Hair follicle dermal papilla cell (primary cell): ENCODE measurements around the gene RILP. TPM values are rescaled to one million over a fixed set of nuclear protein-coding genes. Genes with fewer than 3 reads are reported as not detected.

Source experiments
- small RNA-seq: library from RNA; depleted of rRNA; stranded (forward); fragments of <200 nt; gene quantifications from one replicate; pipeline ENCODE3, GENCODE V24; 2012
- total RNA-seq: library from RNA; depleted of rRNA; stranded (reverse); fragments of >200 nt; gene quantifications from 2 replicates; pipeline ENCODE4 v1.2.3, GENCODE V29; 2012

The RILP gene, protein sequence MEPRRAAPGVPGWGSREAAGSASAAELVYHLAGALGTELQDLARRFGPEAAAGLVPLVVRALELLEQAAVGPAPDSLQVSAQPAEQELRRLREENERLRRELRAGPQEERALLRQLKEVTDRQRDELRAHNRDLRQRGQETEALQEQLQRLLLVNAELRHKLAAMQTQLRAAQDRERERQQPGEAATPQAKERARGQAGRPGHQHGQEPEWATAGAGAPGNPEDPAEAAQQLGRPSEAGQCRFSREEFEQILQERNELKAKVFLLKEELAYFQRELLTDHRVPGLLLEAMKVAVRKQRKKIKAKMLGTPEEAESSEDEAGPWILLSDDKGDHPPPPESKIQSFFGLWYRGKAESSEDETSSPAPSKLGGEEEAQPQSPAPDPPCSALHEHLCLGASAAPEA
- total RNA-seq, result 3.7 and 6.3 TPM in 2 replicates

DNA sequence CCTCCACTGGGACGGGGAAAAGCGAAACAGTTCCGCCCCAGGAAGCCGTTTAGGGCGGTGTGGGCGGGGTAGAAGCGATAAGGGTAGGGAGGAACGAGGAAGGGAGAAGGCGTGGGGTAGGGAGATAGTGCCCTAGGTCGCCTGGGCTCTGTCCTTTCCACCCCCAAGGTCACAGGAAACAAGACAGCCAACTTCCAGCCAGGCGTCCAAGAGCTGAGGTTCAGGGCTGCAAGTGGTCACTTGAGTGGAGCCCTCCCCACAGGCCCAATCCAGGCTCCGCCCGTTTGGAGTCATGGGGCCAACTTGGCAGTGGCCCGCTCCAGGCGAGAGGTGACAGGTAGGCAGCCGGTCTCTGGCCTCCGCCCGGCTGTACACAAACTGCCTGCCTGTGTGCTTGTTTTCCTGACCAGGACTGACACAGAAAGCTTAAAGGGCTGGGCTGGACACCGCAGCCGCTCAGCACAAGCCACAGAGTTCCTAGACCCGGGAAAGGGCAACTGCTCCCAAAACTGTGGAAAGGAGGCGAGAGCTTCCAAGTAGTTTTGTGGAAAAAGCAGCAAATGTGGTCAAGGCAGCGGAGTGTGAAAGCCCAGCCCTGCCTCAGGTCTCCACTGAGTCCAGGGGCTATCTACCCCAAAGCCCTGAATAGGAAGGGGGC is at the start of gene RILP:
Gene RILP, minus strand, starts transcription at position 23 of the 658 bp plus-strand sequence. CDS start 62 bp downstream, outside the sequence.

DNA sequence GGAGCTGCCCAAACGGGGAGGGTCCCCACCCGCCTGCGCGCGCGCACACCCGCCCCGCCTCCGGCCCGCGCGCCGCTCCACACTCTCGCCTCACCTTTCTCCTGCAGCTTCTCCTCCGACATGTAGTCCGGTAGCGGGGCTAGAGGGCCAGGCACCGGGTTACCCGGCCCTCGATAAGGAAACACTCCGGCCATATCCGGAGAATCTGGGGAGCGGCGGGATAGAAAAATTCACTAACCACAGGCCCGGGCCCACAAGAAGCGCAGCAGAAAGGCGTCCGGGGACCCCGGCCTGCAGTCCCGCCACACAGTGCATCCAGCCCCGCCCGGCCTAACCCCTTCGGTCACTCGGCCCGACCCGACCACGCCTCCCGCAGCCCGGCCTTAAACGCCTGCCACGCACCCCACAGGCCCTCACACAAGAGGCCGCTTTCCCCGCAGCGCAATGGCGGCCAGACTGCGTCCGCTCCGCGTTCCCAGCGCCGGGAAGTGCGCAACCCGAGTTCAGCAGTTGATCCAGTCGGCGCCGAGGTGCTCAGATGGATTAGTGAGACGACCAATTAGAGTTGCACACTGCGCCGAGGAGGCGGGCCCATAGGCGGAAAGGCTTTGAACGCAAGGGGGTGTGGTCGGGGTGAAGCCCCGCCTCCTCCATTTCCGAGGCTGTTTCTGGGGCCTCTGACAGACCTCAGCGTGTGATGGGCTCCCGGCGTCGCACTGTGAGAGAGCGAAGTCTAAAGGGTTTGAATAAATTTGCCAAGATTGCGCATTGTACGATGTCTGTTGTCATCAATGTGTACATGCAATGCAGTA is 34.9 kb upstream of the RILP start, which contains the start of gene PRPF8:
Gene PRPF8, minus strand, starts transcription at position 490 of the 812 bp plus-strand sequence. Its CDS starts 296 bp downstream, at position 194.

DNA sequence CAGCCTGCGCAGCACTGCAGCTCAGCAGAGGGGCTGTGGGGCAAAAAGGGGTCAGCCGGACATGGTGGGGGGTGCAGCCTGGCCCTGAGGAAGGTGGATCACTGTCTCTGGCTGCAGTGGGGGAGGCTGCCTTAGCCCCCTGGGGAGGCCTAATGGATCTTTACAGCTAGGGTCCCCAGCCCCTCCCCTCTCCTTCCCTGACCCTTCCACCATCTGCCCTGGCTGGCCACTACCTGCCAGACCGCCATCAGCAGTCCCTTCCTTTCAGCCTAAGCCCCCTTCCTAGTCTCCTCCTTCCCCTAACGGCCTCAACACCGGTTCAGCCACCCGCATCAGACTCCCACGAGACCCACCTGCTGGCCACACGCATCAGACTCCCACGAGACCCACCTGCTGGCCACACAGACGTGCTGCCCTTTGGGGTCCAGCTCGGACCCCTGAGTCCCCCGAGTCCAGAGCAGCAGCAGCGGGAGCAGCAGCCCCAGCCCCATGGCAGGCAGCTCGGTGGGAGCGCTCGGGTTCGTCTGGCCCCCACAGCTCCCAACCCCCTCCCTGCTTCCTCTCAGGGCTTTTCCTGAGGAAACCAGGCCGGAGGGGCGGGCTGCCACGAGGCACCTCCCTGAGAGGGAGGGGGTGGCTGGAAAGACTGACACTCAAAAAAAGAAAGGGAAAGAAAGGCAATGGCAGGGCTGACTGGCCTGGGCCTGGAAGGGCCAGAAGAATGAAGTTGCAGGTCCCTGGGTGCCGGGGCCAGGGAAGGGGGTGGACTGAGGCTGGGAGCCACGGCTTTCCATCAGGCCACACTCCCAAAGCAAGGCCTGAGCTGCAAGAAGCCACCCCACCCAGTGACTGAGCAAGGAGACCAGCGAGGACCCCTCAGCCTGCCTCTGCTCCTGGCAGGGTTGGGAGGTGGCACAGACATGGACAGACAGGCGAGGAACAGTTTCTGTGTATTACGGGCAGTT is 4.2 kb downstream of the RILP start, which contains the start of gene SCARF1:
Gene SCARF1, minus strand, starts transcription at position 526 of the 965 bp plus-strand sequence. Its CDS starts 35 bp downstream, at position 491.

DNA sequence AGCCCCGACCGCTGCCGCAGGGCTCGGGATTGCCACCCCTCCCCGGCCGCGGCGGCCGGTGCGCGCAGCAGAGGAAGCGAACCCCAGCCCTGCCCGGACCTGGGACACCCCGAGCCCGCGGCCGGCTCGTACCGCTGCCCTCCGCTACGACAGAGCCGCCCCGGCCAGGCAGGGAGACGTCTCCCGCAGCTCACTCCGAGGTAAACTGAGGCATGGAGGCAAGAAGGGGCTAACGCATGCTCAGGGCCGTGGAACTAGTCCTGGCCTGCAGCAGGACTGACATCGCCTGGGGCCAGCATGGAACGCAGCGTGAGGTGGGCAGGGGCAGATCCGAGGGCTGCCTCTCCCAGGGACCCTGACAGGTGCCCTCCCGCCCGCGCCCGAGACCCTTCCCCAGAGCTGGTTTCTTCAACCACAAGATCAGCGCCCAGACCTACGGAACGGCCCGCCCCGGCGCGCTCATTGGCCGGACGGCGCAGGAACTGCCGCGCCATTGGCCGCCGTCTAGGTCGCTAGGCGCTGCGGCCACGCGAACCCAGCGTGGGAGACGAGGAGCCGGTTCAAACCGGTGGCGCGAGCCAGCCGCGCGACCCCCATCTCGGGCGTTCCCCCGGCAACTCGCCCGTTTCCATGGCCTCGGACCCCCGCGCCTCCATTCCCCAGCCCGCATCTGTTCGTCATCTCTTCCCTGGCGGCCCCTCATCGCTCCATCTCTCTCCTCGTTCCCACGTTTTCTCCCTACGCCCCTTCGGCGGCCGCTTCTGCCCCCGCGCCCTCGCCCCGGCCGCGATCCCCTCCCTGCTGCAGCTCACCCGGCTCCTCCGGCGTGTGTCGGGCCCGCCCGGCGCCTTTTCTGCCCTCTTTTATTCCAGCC is 21.4 kb downstream of the RILP start, which contains the start of gene SLC43A2:
Gene SLC43A2, minus strand, starts transcription at position 853 of the 874 bp plus-strand sequence. CDS start 960 bp downstream, outside the sequence.

Small RNAs within 50 kb of the gene (small RNA-seq; reads per million reads assigned to genes)
- gene RN7SL105P, result not detected

Other genes with a start within 250 kb of the RILP start
- 434 and 439 TPM in 2 replicates for gene YWHAE, start 249.6 kb downstream of the RILP start, total RNA-seq
- 100 and 125 TPM in 2 replicates for gene CRK, start 193.6 kb downstream of the RILP start, total RNA-seq
- 335 and 338 TPM in 2 replicates for gene MYO1C, start 157.2 kb downstream of the RILP start, total RNA-seq
- 50.2 and 55.8 TPM in 2 replicates for gene INPP5K, start 133.3 kb downstream of the RILP start, total RNA-seq
- 23.2 and 25.6 TPM in 2 replicates for gene PITPNA, start 87.1 kb downstream of the RILP start, total RNA-seq
- gene SLC43A2, start 21.0 kb downstream of the RILP start, total RNA-seq, result 6.0 and 8.5 TPM in 2 replicates
- 0.49 and 0.61 TPM in 2 replicates for gene SCARF1, start 4.1 kb downstream of the RILP start, total RNA-seq
- 137 and 162 TPM in 2 replicates for gene PRPF8, start 35.0 kb upstream of the RILP start, total RNA-seq
- 5.2 and 5.7 TPM in 2 replicates for gene TLCD2, start 60.5 kb upstream of the RILP start, total RNA-seq
- gene WDR81, start 74.8 kb upstream of the RILP start, total RNA-seq, result 35.8 and 39.6 TPM in 2 replicates
- under 0.01 TPM in 1 of 2 replicates, not detected in the other for gene SERPINF2, start 93.0 kb upstream of the RILP start, total RNA-seq
- gene SERPINF1, start 112.2 kb upstream of the RILP start, total RNA-seq, result 106 and 148 TPM in 2 replicates
- gene SMYD4, start 180.0 kb upstream of the RILP start, total RNA-seq, result 7.7 and 8.4 TPM in 2 replicates
- gene RPA1, start 180.1 kb upstream of the RILP start, total RNA-seq, result 10.1 and 11.7 TPM in 2 replicates